ENCODE data around the gene MCM9.

The MCM9 gene

DNA sequence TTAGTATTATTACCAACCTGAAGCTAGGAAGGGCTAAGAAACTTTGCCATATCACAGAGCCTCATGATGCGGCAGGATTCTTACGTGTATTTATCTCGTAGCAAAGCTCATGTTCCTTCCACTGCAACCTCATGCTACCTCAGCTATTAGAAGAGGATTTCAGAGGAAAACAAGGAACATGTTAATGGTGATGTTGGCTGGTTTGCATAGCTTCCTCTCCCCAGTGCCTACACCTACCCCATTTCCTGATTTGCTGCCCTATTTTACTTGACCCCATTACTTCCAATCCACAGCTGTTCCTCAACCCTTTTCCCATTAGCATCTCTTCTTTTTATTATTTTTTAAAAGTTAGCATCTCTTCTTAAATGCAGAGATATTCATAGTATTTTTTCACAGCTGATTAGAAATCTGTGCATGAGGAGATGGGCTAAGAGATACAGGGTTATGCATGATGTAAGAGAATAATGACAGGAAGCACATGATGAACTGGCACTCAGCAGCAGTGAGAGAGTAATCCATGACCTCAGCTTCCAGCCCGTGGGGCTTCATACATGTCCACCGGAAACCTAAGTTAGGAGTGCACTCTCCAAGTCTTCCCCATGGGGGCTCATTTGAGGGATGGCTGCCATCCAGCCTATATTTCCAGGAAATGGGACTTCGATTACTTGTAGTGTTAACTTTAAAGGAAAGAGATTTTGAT, 147.1 kb downstream of the MCM9 start:
- TF ChIP-seq, protein P1, sequence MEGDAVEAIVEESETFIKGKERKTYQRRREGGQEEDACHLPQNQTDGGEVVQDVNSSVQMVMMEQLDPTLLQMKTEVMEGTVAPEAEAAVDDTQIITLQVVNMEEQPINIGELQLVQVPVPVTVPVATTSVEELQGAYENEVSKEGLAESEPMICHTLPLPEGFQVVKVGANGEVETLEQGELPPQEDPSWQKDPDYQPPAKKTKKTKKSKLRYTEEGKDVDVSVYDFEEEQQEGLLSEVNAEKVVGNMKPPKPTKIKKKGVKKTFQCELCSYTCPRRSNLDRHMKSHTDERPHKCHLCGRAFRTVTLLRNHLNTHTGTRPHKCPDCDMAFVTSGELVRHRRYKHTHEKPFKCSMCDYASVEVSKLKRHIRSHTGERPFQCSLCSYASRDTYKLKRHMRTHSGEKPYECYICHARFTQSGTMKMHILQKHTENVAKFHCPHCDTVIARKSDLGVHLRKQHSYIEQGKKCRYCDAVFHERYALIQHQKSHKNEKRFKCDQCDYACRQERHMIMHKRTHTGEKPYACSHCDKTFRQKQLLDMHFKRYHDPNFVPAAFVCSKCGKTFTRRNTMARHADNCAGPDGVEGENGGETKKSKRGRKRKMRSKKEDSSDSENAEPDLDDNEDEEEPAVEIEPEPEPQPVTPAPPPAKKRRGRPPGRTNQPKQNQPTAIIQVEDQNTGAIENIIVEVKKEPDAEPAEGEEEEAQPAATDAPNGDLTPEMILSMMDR (IDR thresholded peaks at IDR 0.05; ENCODE audit: control extremely low read depth, extremely low read depth, low read depth, missing control alignments), result no peak
- POLR2A ChIA-PET, result no interaction called here
- CTCF ChIA-PET, result interaction anchor here (0.9 to 6.6 kb wide), 9 partner anchors 8 to 222 kb away, joined by 3 to 74 read pairs (median 6); no protein-coding TSS in a partner anchor
- no peak for DNase-seq (ENCODE audit: extremely low spot score)

DNA sequence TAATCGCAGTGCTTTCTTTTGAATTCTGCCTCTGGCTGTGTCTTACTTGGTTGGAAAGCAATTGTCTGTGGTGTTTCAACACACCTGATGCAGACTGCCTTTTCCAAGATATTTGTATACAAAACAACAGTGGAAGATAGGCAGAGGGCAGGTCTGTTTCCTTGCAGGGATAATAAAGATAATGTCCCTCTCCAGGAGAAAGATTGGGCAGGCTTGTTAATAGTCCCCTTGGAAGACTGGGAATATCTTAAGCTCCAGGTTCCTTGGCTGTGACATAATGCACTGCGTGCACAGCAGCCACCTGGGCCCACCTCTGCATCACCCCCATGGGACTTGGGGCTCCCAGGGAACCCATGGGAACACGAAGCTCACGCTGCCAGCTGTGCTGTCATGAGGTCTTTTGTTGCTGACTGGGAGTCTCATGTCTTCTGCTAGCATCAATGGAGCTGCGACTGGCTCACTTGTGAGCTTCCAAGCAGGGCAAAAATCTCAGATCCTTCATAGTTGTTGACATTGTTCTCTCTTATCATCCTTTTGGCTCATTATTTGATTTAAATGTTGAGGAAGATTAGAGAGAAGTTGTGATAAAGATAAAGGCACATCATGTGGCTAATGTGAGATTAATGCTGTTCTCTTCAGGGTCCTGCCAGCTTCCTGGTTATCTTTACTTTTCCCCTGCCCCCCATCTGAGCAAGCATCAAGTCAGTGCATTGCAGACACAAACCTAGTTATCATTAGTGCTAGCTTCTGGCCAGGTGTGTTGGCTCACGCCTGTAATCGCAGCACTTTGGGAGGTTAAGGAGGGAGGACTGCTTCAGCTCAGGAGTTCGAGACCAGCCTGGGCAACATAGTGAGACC, 148.1 kb downstream of the MCM9 start:
- ChIA-PET CTCF (interaction anchor here (1.1 to 6.6 kb wide), 8 partner anchors 7 to 221 kb away, joined by 3 to 74 read pairs (median 6); no protein-coding TSS in a partner anchor), POLR2A (no interaction called here)
- TF ChIP-seq, protein P1 (IDR thresholded peaks at IDR 0.05; ENCODE audit: control extremely low read depth, extremely low read depth, low read depth, missing control alignments), result no peak
- DNase-seq (ENCODE audit: extremely low spot score), result no peak

DNA sequence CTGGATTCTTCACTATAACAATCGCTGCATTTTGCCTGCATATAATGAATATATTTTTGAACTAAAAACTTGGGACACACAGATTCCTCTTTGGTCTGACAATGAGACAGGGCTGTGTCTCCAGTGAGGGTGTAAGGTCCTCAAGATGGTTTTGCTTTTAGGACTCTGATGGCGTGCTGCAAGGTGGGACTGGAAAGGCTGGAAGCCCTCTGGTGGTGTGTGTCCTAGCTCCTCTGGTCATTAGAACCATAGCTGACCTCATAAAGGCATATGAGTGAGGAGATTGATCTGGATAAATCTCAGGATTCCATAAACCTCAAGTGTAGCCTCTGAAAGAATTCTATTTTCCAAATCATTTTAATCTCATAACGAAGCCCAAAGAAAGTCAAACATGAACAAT, 149.4 kb downstream of the MCM9 start:
- CTCF ChIA-PET, result interaction anchor here (1.0 to 6.6 kb wide), 5 partner anchors 9 to 23 kb away, joined by 3 to 74 read pairs (median 6); no protein-coding TSS in a partner anchor
- no peak for DNase-seq (ENCODE audit: extremely low spot score)
- POLR2A ChIA-PET, result no interaction called here
- TF ChIP-seq, protein P1 (IDR thresholded peaks at IDR 0.05; ENCODE audit: control extremely low read depth, extremely low read depth, low read depth, missing control alignments), result no peak

DNA sequence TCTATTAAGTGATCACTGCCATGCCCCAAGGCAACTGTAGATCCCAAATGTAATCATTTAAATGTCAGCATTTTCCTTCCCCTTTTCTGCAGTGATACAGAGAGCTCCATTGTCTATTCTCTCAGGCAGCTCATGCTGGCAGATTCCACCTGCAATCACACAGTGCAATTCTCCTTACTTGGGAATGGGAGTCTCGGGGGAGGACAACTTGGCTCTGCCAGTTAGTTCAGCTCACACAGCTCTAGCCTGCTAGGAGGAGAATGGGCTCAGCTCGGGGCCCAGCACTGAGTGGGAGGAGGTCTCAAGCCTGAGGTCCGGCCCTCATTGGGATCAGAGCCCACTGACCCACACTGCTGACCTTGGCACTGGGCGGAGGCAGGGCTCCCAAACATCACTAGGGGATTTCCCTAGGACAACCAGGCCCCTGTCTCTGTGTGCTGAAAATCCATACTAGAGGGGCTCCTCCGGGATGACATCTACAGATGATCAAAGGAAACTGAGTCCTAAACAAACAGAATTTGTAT, 150.3 kb downstream of the MCM9 start:
- TF ChIP-seq, protein P1 (IDR thresholded peaks at IDR 0.05; ENCODE audit: control extremely low read depth, extremely low read depth, low read depth, missing control alignments), result no peak
- CTCF ChIA-PET, result interaction anchor here (0.7 to 2.5 kb wide), 7 partner anchors 8 to 219 kb away, joined by 3 to 22 read pairs (median 4); no protein-coding TSS in a partner anchor
- POLR2A ChIA-PET, result no interaction called here
- DNase-seq (ENCODE audit: extremely low spot score), result no peak

DNA sequence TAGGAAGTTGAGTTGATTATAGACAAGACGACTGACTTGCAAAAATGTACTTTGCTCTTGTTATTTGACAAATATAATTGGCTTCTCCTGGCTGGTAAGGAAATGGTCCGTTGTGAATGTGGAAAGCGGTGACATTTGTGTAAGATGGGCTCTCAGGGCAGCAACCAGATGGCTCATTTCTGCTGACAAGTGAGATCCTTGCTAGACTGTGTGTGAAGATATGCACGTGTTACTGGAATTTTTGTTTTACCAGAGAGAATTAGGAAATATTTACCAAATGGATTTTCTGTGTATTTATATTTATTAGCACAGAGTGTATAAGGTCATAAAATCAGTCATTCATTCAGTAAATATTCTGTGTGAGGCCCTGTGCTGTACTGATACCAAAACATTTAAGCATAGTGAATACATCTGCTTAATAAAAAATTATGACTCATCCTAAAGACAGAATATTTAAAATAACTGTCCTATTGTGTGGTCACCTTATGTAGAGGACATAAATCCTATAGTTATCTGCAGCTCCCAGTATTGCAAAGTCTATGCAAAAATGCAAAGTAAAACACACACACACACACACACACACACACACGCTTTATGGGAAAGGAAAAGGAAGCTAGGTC, 150.9 kb downstream of the MCM9 start:
- no peak for DNase-seq (ENCODE audit: extremely low spot score)
- TF ChIP-seq, protein P1 (IDR thresholded peaks at IDR 0.05; ENCODE audit: control extremely low read depth, extremely low read depth, low read depth, missing control alignments), result no peak
- ChIA-PET POLR2A (no interaction called here), CTCF (interaction anchor here (0.7 to 2.5 kb wide), 7 partner anchors 7 to 219 kb away, joined by 3 to 22 read pairs (median 4); no protein-coding TSS in a partner anchor)

DNA sequence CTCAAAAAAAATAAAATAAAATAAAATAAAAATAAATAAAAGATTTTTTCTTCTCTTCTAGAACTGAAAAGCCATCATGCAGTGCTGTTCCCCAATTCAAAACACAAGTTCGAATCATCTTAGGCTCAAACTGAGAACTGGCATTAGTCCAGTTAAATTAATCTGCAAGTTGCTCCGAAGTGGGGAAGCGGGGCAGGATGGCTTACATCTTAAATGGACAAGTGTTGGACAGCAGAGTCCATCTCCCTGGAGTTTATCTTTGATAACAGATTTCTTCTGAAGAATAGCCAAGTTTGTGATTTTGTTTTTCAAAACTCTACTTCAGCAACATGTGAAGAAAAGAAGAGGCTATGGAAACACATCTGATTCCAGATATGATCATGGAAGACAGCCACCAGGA, 152.3 kb downstream of the MCM9 start:
- DNase-seq (ENCODE audit: extremely low spot score), result no peak
- TF ChIP-seq, protein P1 (IDR thresholded peaks at IDR 0.05; ENCODE audit: control extremely low read depth, extremely low read depth, low read depth, missing control alignments), result no peak
- CTCF ChIA-PET, result interaction anchor here (2.5 kb wide), 1 partner anchor 18 kb away, joined by 22 read pairs; no protein-coding TSS in a partner anchor
- POLR2A ChIA-PET, result no interaction called here
